NCI-H146 treated with DMSO at 0.1 percent for 48 hours (cell line): Measurements from ENCODE around the gene ESYT3.
"Not testable (repeated sequence)": the region's sequence is repeated elsewhere in the genome, so short reads cannot be mapped to it uniquely, and the experiment has no call there.

ENCODE experiments used
- DNase-seq: peaks from one replicate; lab custom pipeline; 2025; ENCODE audit not compliant: unreplicated experiment; lab: John Stamatoyannopoulos, UW

ESYT3 gene

GRCh38 chr3:138407236-138407907, 27.0 kb upstream of the ESYT3 start:
- DNase-seq = no peak

- DNase-seq = no peak
Measured at GRCh38 chr3:138408751-138409570, 25.5 kb upstream of the ESYT3 start.

- DNase-seq = no peak
Measured at GRCh38 chr3:138412821-138413551, 21.4 kb upstream of the ESYT3 start.

- DNase-seq = not testable (repeated sequence)
Measured at GRCh38 chr3:138416236-138416635, 18.2 kb upstream of the ESYT3 start.

- DNase-seq = peak; percentile 91
Measured at GRCh38 chr3:138417559-138417982, 16.8 kb upstream of the ESYT3 start.

- peak; percentile 66 for DNase-seq
Measured at GRCh38 chr3:138418601-138419206, 15.7 kb upstream of the ESYT3 start.

GRCh38 chr3:138423316-138423715, 11.1 kb upstream of the ESYT3 start:
- DNase-seq = no peak

GRCh38 chr3:138424323-138424722, 10.1 kb upstream of the ESYT3 start:
- DNase-seq = no peak

GRCh38 chr3:138426211-138426610, 8.2 kb upstream of the ESYT3 start:
- no peak for DNase-seq

- not testable (repeated sequence) for DNase-seq
Measured at GRCh38 chr3:138426754-138427153, 7.7 kb upstream of the ESYT3 start.

GRCh38 chr3:138429665-138430064, 4.8 kb upstream of the ESYT3 start:
- no peak for DNase-seq

- no peak for DNase-seq
Measured at GRCh38 chr3:138432576-138433240, 1.7 kb upstream of the ESYT3 start.

GRCh38 chr3:138433892-138434275, 532 bp upstream of the ESYT3 start:
- no peak for DNase-seq

- peak; percentile 60 for DNase-seq
Measured at GRCh38 chr3:138434875-138435772, 708 bp downstream of the ESYT3 start.

GRCh38 chr3:138435840-138436239, 1.4 kb downstream of the ESYT3 start:
- no peak for DNase-seq

GRCh38 chr3:138437281-138437680, 2.9 kb downstream of the ESYT3 start:
- no peak for DNase-seq

- no peak for DNase-seq
Measured at GRCh38 chr3:138438896-138439295, 4.5 kb downstream of the ESYT3 start.

- DNase-seq = no peak
Measured at GRCh38 chr3:138439646-138440045, 5.2 kb downstream of the ESYT3 start.

- DNase-seq = no peak
Measured at GRCh38 chr3:138440121-138440521, 5.7 kb downstream of the ESYT3 start.

- no peak for DNase-seq
Measured at GRCh38 chr3:138440596-138440995, 6.2 kb downstream of the ESYT3 start.
